NT2/D1 (cell line): ENCODE data around the gene PIK3AP1.

Experiments
- DNase-seq: peaks from one replicate; pipeline ENCODE4 v3.0.0-alpha.2; 2011; ENCODE audit warnings: low read depth, low spot score
- H3K27me3 ChIP-seq: 2 replicates; pipeline ENCODE4 v1.6.0; 2011; ENCODE audit warnings: mild to moderate bottlenecking; ENCODE audit not compliant: insufficient read length, insufficient read depth
- H3K36me3 ChIP-seq: 2 replicates; pipeline ENCODE4 v1.6.1; 2011; ENCODE audit warnings: mild to moderate bottlenecking, low read length, mixed read lengths; ENCODE audit not compliant: insufficient read depth, insufficient read length
- H3K4me1 ChIP-seq: 2 replicates; pipeline ENCODE4 v1.5.1; 2011; ENCODE audit not compliant: insufficient read depth, insufficient read length
- H3K4me3 ChIP-seq: 2 replicates; pipeline ENCODE4 v1.5.1; 2011; ENCODE audit warnings: low read depth; ENCODE audit not compliant: insufficient read length
- H3K9ac ChIP-seq: 2 replicates; pipeline ENCODE4 v1.6.0; 2011; ENCODE audit warnings: low read depth; ENCODE audit not compliant: insufficient read length
- H3K9me3 ChIP-seq: 2 replicates; pipeline ENCODE4 v1.5.1; 2011; ENCODE audit warnings: mild to moderate bottlenecking, low read length; ENCODE audit not compliant: insufficient read depth
- SUZ12 ChIP-seq: IDR thresholded peaks from 2 replicates; pipeline ENCODE4 v1.6.1; 2011; ENCODE audit not compliant: insufficient read length, insufficient read depth; ENCODE audit errors: extremely low read depth
- YY1 ChIP-seq: IDR thresholded peaks from 2 replicates; pipeline ENCODE4 v1.6.1; 2011; ENCODE audit not compliant: insufficient read length, insufficient read depth
- ZNF274 ChIP-seq: IDR thresholded peaks from 2 replicates; pipeline ENCODE4 v1.6.1; 2011; ENCODE audit warnings: mild to moderate bottlenecking, low read depth, low read length

PIK3AP1 gene

DNA sequence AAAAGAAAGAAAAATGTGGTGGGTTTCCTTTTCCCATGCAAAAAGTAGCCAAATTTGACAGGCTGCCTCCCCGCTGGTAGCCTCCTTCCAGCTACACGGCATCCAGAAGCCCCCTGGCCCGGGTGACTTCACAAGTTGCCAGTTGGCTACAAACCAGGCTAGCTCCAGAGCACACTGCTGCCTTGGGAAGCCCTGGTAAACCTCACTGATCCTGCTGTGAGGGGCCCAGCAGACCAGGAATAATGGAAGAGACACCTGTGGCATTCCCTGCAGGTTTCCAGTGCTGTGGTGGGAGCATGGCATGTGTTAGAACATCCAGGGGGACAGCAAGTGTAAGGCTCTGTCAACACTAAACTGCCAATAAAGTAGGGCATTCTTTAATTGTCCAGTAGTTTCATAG lies 77.8 kb downstream of the PIK3AP1 start:
- H3K9me3 ChIP-seq, result no peaks in the 10 kb centered on the region
- no peaks in the 10 kb centered on the region for H3K36me3 ChIP-seq
- no peak for DNase-seq
- H3K4me1 ChIP-seq, result no peaks in the 10 kb centered on the region
- H3K27me3 ChIP-seq, result no peaks in the 10 kb centered on the region
- no peak for TF ChIP-seq SUZ12
- TF ChIP-seq YY1, result no peak
- no peak for TF ChIP-seq ZNF274
- no peak overlapping the region for H3K4me3 ChIP-seq
- no peak overlapping the region for H3K9ac ChIP-seq

DNA sequence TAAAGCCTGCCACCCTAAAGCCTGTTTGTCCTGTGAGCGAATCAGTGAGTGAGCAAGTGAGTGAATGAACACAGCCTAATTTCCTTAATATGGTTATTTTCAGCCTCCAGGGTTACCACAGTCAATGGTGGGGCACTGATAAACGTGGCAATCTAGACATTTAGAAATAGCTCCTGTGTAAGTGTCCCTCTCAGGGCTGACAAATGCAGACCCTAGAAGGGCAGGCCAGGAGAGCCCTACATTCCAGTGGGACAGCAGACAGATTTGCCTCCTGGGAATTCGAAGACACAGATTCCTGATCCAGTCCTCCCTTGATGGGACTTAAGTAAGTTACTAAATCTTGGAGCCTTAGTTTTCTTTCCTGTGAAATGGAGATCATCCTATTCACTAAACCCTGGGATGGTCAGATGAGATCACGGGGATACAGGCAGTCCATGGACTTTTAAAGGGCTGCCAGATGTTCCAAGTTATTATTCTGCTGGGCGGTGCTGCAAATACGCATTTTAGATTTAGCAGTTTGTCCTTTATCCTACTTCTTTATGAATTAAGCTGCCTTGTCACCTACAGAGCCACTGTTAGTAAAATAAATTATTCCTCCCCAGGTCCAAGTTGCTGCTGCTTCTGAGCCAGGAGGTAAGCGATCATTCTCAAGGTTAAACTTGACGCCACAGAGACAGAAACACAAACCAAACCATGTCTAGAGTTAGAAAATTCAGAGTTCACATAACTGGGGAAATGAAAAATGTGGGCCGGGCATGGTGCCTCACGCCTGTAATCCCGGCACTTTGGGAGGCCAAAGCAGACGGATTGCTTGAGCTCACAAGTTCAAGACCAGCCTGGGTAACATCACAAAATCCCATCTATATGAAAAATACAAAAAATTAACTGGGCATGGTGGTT lies 78.7 kb downstream of the PIK3AP1 start:
- Histone ChIP-seq H3K36me3 (no peaks in the 10 kb centered on the region), H3K9me3 (no peaks in the 10 kb centered on the region), H3K27me3 (no peaks in the 10 kb centered on the region), H3K9ac (no peak overlapping the region), H3K4me1 (no peaks in the 10 kb centered on the region), H3K4me3 (no peak overlapping the region)
- DNase-seq, result no peak
- TF ChIP-seq SUZ12 (no peak), ZNF274 (no peak), YY1 (no peak)

DNA sequence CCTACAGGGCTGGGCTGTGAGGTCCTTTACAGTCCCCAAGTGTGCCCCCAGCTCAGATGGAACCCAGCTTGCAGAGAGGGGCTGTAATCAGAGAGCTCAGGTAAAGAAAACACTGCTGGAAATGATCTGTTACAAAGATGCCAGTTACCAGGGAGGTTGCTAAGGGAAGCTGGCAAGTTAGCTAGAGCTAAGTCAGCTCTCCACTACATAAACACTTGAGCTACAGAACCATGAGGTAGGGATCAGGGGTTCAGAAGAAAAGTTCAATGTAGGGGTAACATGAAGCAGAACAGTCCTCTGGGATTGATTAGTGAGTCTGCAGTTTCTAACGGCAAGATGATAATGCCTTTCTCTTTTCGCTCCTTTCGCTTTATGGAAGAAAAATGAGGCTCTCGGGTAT lies 80.4 kb downstream of the PIK3AP1 start:
- no peak overlapping the region for H3K4me3 ChIP-seq
- TF ChIP-seq ZNF274 (no peak), SUZ12 (no peak), YY1 (no peak)
- no peaks in the 10 kb centered on the region for H3K4me1 ChIP-seq
- no peaks in the 10 kb centered on the region for H3K27me3 ChIP-seq
- no peak overlapping the region for H3K9ac ChIP-seq
- no peaks in the 10 kb centered on the region for H3K36me3 ChIP-seq
- no peak for DNase-seq
- H3K9me3 ChIP-seq, result no peaks in the 10 kb centered on the region

DNA sequence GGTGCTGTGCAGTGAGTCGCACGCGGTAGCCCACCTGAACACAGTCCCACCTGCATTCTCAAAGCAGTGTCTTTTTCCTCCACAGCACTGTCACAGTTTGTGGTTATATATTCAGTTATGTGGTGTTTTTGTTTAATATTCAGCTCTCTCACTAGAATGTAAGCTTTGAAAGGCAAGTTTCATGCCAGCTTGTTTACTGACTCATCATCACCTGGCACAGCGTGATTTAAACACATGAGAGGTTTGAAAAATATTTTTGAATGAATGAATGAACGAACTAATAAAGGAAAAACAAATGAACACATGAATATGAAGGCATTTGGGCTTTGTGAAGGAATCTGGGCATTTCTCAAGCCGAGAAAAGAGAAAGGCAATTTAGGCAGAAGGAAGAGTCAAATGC lies 81.6 kb downstream of the PIK3AP1 start:
- no peaks in the 10 kb centered on the region for H3K36me3 ChIP-seq
- H3K4me3 ChIP-seq, result no peak overlapping the region
- H3K9me3 ChIP-seq, result no peaks in the 10 kb centered on the region
- H3K4me1 ChIP-seq, result no peaks in the 10 kb centered on the region
- no peak overlapping the region for H3K9ac ChIP-seq
- TF ChIP-seq SUZ12 (no peak), YY1 (no peak), ZNF274 (no peak)
- H3K27me3 ChIP-seq, result no peaks in the 10 kb centered on the region
- DNase-seq, result no peak

DNA sequence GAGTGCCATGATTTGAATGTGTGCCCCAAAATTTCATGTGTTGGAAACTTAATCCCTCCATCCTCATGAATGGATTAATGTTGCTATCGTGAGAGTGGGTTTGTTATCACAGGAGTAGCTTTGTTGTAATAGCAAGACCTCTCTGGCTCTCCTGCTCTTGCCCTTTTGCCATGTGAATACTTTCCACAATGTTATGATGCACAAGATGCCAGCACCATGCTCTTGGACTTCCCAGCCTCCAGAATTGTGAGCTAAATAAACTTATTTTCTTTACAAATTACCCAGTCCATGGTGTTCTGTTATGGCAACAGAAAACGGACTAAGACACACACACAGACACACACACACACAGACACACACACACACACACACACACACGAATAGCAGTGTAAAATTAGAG lies 82.2 kb downstream of the PIK3AP1 start:
- Histone ChIP-seq H3K9me3 (no peaks in the 10 kb centered on the region), H3K27me3 (no peaks in the 10 kb centered on the region), H3K36me3 (no peaks in the 10 kb centered on the region), H3K9ac (no peak overlapping the region), H3K4me3 (no peak overlapping the region), H3K4me1 (no peaks in the 10 kb centered on the region)
- no peak for DNase-seq
- TF ChIP-seq YY1 (no peak), SUZ12 (no peak), ZNF274 (no peak)

DNA sequence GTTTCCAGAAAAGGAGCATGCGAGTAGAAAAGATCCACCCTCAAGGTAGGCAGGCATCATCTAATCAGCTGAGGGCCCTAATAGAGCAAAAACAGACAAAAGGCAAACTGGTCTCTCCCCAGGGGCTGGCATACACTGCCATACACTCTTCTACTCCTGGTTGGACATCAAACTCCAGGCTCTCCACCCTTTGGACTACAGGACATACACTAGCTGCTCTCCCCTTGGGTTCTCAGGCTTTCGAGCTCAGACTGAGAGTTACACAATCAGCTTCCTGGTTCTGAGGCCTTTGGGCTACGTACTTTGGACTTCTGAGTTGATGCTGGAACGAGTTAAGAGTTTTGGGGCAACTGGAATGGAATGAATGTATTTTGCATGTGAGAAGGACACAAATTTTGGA lies 82.6 kb downstream of the PIK3AP1 start:
- no peak for DNase-seq
- H3K4me3 ChIP-seq, result no peak overlapping the region
- H3K9ac ChIP-seq, result no peak overlapping the region
- no peaks in the 10 kb centered on the region for H3K4me1 ChIP-seq
- no peak for TF ChIP-seq YY1
- no peaks in the 10 kb centered on the region for H3K36me3 ChIP-seq
- H3K27me3 ChIP-seq, result no peaks in the 10 kb centered on the region
- no peaks in the 10 kb centered on the region for H3K9me3 ChIP-seq

DNA sequence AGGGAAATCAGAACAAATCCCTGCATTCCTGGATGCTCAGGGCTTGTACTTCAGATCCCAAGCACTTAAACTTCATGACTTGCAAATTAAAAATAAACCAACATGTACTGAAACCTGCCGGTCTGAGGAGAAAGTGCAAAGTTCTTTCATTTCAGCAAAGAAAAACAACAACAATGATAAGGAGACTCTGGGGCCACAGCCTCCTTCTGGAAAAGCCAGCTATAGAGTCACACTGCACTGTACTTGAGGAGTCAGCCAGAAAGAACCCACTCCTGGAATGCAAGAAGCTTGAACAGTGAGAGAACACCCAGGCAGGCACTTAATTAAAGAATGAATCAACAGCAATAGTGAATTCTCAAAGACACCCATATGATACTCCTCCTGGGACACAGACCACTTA lies 83.8 kb downstream of the PIK3AP1 start:
- no peaks in the 10 kb centered on the region for H3K27me3 ChIP-seq
- no peak for DNase-seq
- no peak overlapping the region for H3K4me3 ChIP-seq
- H3K9ac ChIP-seq, result no peak overlapping the region
- H3K9me3 ChIP-seq, result no peaks in the 10 kb centered on the region
- H3K4me1 ChIP-seq, result no peaks in the 10 kb centered on the region
- no peaks in the 10 kb centered on the region for H3K36me3 ChIP-seq
- no peak for TF ChIP-seq SUZ12
- no peak for TF ChIP-seq YY1
- TF ChIP-seq ZNF274, result no peak
